Chondrocyte (in vitro differentiated cells): ENCODE results near the gene LZTS2. TPM values are rescaled to one million over a fixed set of nuclear protein-coding genes. Genes with fewer than 3 reads are reported as not detected.

Source experiments
- DNase-seq: peaks from one replicate; pipeline ENCODE4 v3.0.0; 2021; ENCODE audit warnings: mixed read lengths, low spot score
- H3K27ac Mint-ChIP-seq: one replicate; pipeline ENCODE4 v1.8.0; 2021; ENCODE audit warnings: mild to moderate bottlenecking, moderate library complexity, mixed read lengths; ENCODE audit not compliant: unreplicated experiment
- H3K27me3 Mint-ChIP-seq: 2 replicates; pipeline ENCODE4 v1.8.0; 2021; ENCODE audit warnings: low read depth, mixed read lengths
- H3K36me3 Mint-ChIP-seq: 2 replicates; pipeline ENCODE4 v1.8.0; 2021; ENCODE audit warnings: low read depth, mixed read lengths
- H3K4me1 Mint-ChIP-seq: 2 replicates; pipeline ENCODE4 v1.8.0; 2021; ENCODE audit warnings: low read depth, mild to moderate bottlenecking, mixed read lengths
- H3K4me3 Mint-ChIP-seq: one replicate; pipeline ENCODE4 v1.8.0; 2021; ENCODE audit warnings: mild to moderate bottlenecking, moderate library complexity, mixed read lengths; ENCODE audit not compliant: unreplicated experiment
- H3K9me3 Mint-ChIP-seq: 2 replicates; pipeline ENCODE4 v1.8.0; 2021; ENCODE audit warnings: low read depth, mixed read lengths
- total RNA-seq: library from RNA; stranded (reverse); gene quantifications from 3 replicates; pipeline ENCODE4 v1.2.1, GENCODE V29; 2021
- TF ChIP-seq, protein P1 (sequence below): fragments of 200-600 bp; sonication (generic); IDR thresholded peaks from 2 replicates; pipeline ENCODE4 v1.5.0; 2021; ENCODE audit warnings: antibody characterized with exemption, mild to moderate bottlenecking, moderate library complexity

LZTS2 gene
- total RNA-seq, 1 donor from 2014 or later = 79.4 TPM

GRCh38 chr10:101000127-101000914 is 713 bp downstream of the LZTS2 start:
- no peaks in the 10 kb centered on the region for H3K9me3 Mint-ChIP-seq
- H3K4me3 Mint-ChIP-seq = peak overlapping the region; percentile 95
- H3K27me3 Mint-ChIP-seq = no peaks in the 10 kb centered on the region
- H3K36me3 Mint-ChIP-seq = peaks cover 4% of the 10 kb centered on the region
- TF ChIP-seq, protein P1, sequence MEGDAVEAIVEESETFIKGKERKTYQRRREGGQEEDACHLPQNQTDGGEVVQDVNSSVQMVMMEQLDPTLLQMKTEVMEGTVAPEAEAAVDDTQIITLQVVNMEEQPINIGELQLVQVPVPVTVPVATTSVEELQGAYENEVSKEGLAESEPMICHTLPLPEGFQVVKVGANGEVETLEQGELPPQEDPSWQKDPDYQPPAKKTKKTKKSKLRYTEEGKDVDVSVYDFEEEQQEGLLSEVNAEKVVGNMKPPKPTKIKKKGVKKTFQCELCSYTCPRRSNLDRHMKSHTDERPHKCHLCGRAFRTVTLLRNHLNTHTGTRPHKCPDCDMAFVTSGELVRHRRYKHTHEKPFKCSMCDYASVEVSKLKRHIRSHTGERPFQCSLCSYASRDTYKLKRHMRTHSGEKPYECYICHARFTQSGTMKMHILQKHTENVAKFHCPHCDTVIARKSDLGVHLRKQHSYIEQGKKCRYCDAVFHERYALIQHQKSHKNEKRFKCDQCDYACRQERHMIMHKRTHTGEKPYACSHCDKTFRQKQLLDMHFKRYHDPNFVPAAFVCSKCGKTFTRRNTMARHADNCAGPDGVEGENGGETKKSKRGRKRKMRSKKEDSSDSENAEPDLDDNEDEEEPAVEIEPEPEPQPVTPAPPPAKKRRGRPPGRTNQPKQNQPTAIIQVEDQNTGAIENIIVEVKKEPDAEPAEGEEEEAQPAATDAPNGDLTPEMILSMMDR = no peak
- H3K4me1 Mint-ChIP-seq = peaks cover 39% of the 10 kb centered on the region
- DNase-seq = peak; percentile 84
- H3K27ac Mint-ChIP-seq = peak overlapping the region; percentile 94

GRCh38 chr10:101000915-101001658 is 1.5 kb downstream of the LZTS2 start:
- TF ChIP-seq, protein P1 = no peak
- peak overlapping the region; percentile 95 for H3K4me3 Mint-ChIP-seq
- no peaks in the 10 kb centered on the region for H3K27me3 Mint-ChIP-seq
- peaks cover 5% of the 10 kb centered on the region for H3K36me3 Mint-ChIP-seq
- peak; percentile 90 for DNase-seq
- peaks cover 39% of the 10 kb centered on the region for H3K4me1 Mint-ChIP-seq
- H3K9me3 Mint-ChIP-seq = no peaks in the 10 kb centered on the region
- H3K27ac Mint-ChIP-seq = peak overlapping the region; percentile 94

DNA sequence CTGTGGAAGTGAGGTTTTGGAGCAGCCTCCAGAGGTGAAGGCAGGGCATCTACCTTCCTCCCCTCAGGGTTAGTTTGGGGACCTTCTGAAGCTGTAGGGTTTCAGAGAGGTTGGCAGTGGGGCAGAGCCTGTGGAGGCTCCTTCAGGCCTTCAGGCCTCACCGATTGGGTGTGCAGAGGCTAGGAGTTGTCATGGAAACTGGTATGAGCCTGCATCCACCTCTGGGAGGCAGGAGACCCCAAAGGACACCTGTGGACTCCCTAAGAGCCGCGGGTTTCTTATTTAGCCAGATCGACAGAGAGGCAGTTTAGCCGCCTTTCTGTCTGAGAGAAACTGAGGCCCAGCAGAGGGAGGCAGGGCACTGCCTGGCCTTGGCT is 2.0 kb downstream of the LZTS2 start:
- no peaks in the 10 kb centered on the region for H3K27me3 Mint-ChIP-seq
- H3K4me1 Mint-ChIP-seq = peaks cover 34% of the 10 kb centered on the region
- TF ChIP-seq, protein P1 = no peak
- no peaks in the 10 kb centered on the region for H3K9me3 Mint-ChIP-seq
- H3K36me3 Mint-ChIP-seq = peaks cover 8% of the 10 kb centered on the region
- H3K27ac Mint-ChIP-seq = peak overlapping the region; percentile 94
- peak overlapping the region; percentile 95 for H3K4me3 Mint-ChIP-seq
- no peak for DNase-seq

DNA sequence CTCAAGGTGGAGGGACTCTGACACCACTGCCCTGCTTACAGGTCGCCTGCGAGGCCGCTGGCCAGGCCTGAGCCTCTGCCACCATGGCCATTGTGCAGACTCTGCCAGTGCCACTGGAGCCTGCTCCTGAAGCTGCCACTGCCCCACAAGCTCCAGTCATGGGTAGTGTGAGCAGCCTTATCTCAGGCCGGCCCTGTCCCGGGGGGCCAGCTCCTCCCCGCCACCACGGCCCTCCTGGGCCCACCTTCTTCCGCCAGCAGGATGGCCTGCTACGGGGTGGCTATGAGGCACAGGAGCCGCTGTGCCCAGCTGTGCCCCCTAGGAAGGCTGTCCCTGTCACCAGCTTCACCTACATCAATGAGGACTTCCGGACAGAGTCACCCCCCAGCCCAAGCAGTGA is 2.8 kb downstream of the LZTS2 start:
- Mint-ChIP-seq H3K27ac (peak overlapping the region; percentile 94), H3K27me3 (no peaks in the 10 kb centered on the region), H3K36me3 (peaks cover 8% of the 10 kb centered on the region), H3K4me1 (peaks cover 33% of the 10 kb centered on the region), H3K9me3 (no peaks in the 10 kb centered on the region), H3K4me3 (no peak overlapping the region)
- TF ChIP-seq, protein P1 = no peak
- peak; percentile 92 for DNase-seq

- Mint-ChIP-seq H3K4me3 (no peak overlapping the region), H3K4me1 (peaks cover 31% of the 10 kb centered on the region), H3K9me3 (no peaks in the 10 kb centered on the region), H3K27me3 (no peaks in the 10 kb centered on the region), H3K36me3 (peaks cover 8% of the 10 kb centered on the region), H3K27ac (no peak overlapping the region)
- TF ChIP-seq, protein P1 = no peak
- DNase-seq = peak; percentile 84
Measured at GRCh38 chr10:101003639-101004206, 4.1 kb downstream of the LZTS2 start.
